H7 (cell line): ENCODE measurements around the gene IMMP2L. TPM values are rescaled to one million over a fixed set of nuclear protein-coding genes. Genes with fewer than 3 reads are reported as not detected.

Experiments used
- DNase-seq: peaks from one replicate; pipeline ENCODE4 v3.0.0; 2012
- H3K27me3 ChIP-seq: 2 replicates; pipeline ENCODE4 v1.6.0; 2011; ENCODE audit warnings: mild to moderate bottlenecking, low read length; ENCODE audit not compliant: control insufficient read depth, insufficient read depth
- H3K36me3 ChIP-seq: replicated peaks from 2 replicates; pipeline ENCODE4 v1.5.1; 2011; ENCODE audit warnings: low read length; ENCODE audit not compliant: control insufficient read depth, insufficient read depth
- H3K4me3 ChIP-seq: 2 replicates; pipeline ENCODE4 v1.5.1; 2011; ENCODE audit warnings: low read depth, mild to moderate bottlenecking, control low read depth, low read length, moderate library complexity; ENCODE audit not compliant: insufficient read depth
- total RNA-seq: library from RNA; depleted of rRNA; stranded (reverse); fragments of >200 nt; shearing (Covaris generic); gene quantifications from 2 replicates; pipeline ENCODE4 v1.2.3, GENCODE V29; 2014

Gene IMMP2L
- total RNA-seq, 1 experiment from 2014 or later = 9.2 TPM

DNA sequence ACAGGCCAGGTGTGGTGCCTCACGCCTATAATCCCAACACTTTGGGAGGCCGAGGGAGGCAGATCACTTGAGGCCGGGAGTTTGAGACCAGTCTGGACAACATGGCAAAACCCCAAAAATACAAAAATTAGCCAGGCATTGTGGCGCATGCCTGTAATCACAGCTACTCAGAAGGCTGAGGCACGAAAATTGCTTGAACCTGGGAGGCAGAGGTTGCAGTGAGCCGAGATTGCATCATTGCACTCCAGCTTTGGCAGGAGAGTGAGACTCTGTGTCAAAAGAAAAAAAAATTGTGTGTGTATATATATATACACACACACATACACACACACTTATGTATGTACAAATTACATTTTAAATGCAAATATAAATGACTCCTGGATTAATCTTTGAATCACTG is 548.2 kb downstream of the IMMP2L start:
- H3K36me3 ChIP-seq = no peaks in the 10 kb centered on the region
- no peak for DNase-seq

GRCh38 chr7:111012799-111013675 is 549.3 kb downstream of the IMMP2L start:
- no peak for DNase-seq
- Histone ChIP-seq H3K27me3 (no peaks in the 10 kb centered on the region), H3K36me3 (no peaks in the 10 kb centered on the region), H3K4me3 (no peak overlapping the region)

More for the DNA sequence above, 548.2 kb downstream of the IMMP2L start:
- Histone ChIP-seq H3K4me3 (no peak overlapping the region), H3K27me3 (no peaks in the 10 kb centered on the region)

GRCh38 chr7:111012149-111012548 is 550.1 kb downstream of the IMMP2L start:
- Histone ChIP-seq H3K36me3 (no peaks in the 10 kb centered on the region), H3K4me3 (no peak overlapping the region), H3K27me3 (no peaks in the 10 kb centered on the region)
- no peak for DNase-seq

GRCh38 chr7:111011520-111011919 is 550.8 kb downstream of the IMMP2L start:
- Histone ChIP-seq H3K36me3 (no peaks in the 10 kb centered on the region), H3K27me3 (no peaks in the 10 kb centered on the region), H3K4me3 (no peak overlapping the region)
- DNase-seq = no peak

- Histone ChIP-seq H3K36me3 (no peaks in the 10 kb centered on the region), H3K4me3 (no peak overlapping the region), H3K27me3 (no peaks in the 10 kb centered on the region)
- DNase-seq = no peak
These were observed 551.5 kb downstream of the IMMP2L start for GRCh38 chr7:111010798-111011197.

GRCh38 chr7:111009526-111010040 is 552.7 kb downstream of the IMMP2L start:
- H3K4me3 ChIP-seq = no peak overlapping the region
- no peaks in the 10 kb centered on the region for H3K36me3 ChIP-seq
- no peaks in the 10 kb centered on the region for H3K27me3 ChIP-seq
- DNase-seq = no peak

DNA sequence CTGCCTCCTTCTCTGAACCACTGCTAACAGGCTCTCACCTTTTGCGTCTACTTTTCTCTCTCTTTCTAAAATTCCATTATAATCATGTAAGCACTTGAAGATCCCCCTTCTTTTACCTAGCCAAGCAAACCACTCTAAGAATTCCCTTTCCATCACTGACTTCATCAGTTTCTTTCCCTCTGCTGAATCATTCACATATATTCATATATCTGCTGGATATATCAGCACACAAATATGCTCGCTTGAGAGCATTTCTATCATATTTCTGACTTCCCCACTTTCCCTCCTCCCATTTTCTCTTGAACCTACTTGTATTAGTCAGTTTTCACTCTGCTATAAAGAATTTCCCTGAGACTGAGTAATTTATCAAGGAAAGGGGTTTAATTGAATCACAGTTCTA is 555.6 kb downstream of the IMMP2L start:
- no peak overlapping the region for H3K4me3 ChIP-seq
- no peak for DNase-seq
- no peaks in the 10 kb centered on the region for H3K27me3 ChIP-seq
- no peaks in the 10 kb centered on the region for H3K36me3 ChIP-seq

- Histone ChIP-seq H3K4me3 (no peak overlapping the region), H3K27me3 (no peaks in the 10 kb centered on the region), H3K36me3 (no peaks in the 10 kb centered on the region)
- no peak for DNase-seq
These were observed 556.3 kb downstream of the IMMP2L start for GRCh38 chr7:111006040-111006439.

DNA sequence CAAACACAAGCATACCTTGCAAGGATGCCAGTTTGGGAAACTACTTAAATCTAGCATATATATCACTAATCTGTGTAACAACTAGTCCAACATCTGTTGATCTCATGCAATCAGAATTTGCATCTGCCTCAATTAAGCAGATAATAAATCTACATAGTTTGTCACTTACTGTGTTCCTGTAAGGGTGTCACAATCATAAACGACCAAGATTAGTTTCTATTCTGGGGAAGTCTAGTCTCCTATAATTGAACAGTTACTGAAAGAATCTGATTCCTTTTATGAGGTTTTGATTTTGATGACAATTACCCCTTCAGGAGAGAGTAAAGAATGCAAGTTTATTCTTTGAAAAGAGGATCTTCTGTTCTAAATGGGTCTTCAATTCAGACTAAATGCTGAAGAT is 556.8 kb downstream of the IMMP2L start:
- H3K36me3 ChIP-seq = no peaks in the 10 kb centered on the region
- H3K4me3 ChIP-seq = no peak overlapping the region
- DNase-seq = no peak
- H3K27me3 ChIP-seq = no peaks in the 10 kb centered on the region

GRCh38 chr7:111004310-111004901 is 557.9 kb downstream of the IMMP2L start:
- H3K27me3 ChIP-seq = no peaks in the 10 kb centered on the region
- DNase-seq = no peak
- H3K36me3 ChIP-seq = no peaks in the 10 kb centered on the region
- no peak overlapping the region for H3K4me3 ChIP-seq

DNA sequence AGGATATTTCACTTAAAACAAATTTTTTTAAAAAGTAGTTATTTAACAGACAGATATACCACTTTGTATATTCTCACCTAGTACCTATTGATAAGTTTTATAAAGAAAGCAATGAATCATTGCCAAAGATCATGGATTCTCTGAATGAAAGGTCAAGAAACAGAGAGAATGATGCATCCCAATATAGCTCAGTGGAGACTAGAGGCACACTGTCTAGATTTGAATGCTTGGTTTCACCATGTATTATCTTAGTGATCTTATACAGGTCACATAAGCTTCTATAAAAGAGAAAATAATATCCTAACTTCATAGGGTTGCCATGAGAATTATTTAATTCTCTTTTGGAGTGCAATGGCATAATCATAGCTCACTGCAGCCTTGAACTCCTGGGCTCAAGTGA is 558.4 kb downstream of the IMMP2L start:
- H3K36me3 ChIP-seq = no peaks in the 10 kb centered on the region
- H3K4me3 ChIP-seq = no peak overlapping the region
- DNase-seq = no peak
- H3K27me3 ChIP-seq = no peaks in the 10 kb centered on the region

- no peak for DNase-seq
- Histone ChIP-seq H3K4me3 (no peak overlapping the region), H3K27me3 (no peaks in the 10 kb centered on the region), H3K36me3 (no peaks in the 10 kb centered on the region)
These were observed 568.0 kb downstream of the IMMP2L start for GRCh38 chr7:110994028-110994967.

DNA sequence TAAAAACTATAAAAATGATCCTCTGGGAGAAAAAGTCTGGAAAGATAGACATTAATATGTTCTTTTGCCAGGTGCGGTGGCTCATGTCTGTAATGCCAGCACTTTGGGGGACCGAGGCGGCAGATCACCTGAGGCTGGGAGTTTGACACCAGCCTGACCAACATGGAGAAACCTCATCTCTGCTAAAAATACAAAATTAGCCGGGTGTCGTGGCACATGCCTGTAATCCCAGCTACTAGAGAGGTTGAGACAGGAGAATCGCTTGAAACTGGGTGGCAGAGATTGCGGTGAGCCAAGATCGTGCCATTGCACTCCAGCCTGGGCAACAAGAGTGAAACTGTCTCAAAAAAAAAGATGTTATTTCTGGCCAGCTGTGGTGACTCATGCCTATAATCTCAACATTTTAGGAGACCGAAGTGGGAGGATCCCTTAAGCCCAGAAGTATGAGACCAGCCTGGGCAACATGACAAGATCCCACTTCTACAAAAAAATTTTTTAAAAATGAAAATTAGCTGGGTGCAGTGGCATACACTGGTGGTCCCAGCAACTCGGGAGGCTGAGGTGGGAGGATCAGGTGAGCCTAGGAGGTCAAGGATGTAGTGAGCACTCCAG is 573.3 kb downstream of the IMMP2L start:
- H3K27me3 ChIP-seq = no peaks in the 10 kb centered on the region
- no peak overlapping the region for H3K4me3 ChIP-seq
- H3K36me3 ChIP-seq = no peaks in the 10 kb centered on the region
- no peak for DNase-seq

DNA sequence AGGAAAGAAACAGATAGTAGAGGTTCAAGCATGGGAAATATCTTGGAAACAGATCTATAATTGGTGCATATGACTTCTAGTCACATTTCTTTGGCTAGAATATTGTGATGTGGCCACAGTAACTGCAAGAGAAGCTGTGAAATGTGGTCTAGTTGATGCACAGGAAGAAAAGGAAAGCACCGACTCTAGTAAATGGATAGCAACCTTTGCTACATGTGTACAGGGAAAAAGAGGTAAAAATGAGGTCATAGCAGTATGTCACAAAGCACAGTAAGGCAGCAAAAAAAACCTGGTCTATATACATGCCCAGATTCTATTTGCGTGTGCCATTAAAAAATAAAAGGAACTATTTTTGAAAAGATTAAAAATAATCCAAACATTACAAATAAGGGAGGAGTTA is 573.9 kb downstream of the IMMP2L start:
- Histone ChIP-seq H3K4me3 (no peak overlapping the region), H3K27me3 (no peaks in the 10 kb centered on the region), H3K36me3 (no peaks in the 10 kb centered on the region)
- DNase-seq = no peak
